ENCODE data around the gene ADAMTS9. TPM values are rescaled to one million over a fixed set of nuclear protein-coding genes. Genes with fewer than 3 reads are reported as not detected.

Gene ADAMTS9
- polyA plus RNA-seq, 3 donors = 138 to 166 (median 150) TPM

- DNase-seq (ENCODE audit: extremely low read depth in 1 of 11, low read depth in 9 of 11, low spot score in 4 of 11) = no peak
Measured at GRCh38 chr3:64693031-64693430, 5.2 kb upstream of the ADAMTS9 start.

GRCh38 chr3:64691051-64691450 is 3.3 kb upstream of the ADAMTS9 start:
- no peak for DNase-seq (ENCODE audit: extremely low read depth in 1 of 11, low read depth in 9 of 11, low spot score in 4 of 11)

GRCh38 chr3:64687086-64687780 is 567 bp downstream of the ADAMTS9 start:
- peak in 2 of 11 donors; percentile 18 to 30 for DNase-seq (ENCODE audit: extremely low read depth in 1 of 11, low read depth in 9 of 11, low spot score in 4 of 11)

- DNase-seq (ENCODE audit: extremely low read depth in 1 of 11, low read depth in 9 of 11, low spot score in 4 of 11) = peak in 2 of 11 donors; percentile 45 to 47
Measured at GRCh38 chr3:64686446-64686908, 1.3 kb downstream of the ADAMTS9 start.

- peak; percentile 90 to 95 (median 94) for DNase-seq (ENCODE audit: extremely low read depth in 1 of 11, low read depth in 9 of 11, low spot score in 4 of 11)
Measured at GRCh38 chr3:64685800-64686445, 1.9 kb downstream of the ADAMTS9 start.

- DNase-seq (ENCODE audit: extremely low read depth in 1 of 11, low read depth in 9 of 11, low spot score in 4 of 11) = peak in 3 of 11 donors; percentile 24 to 59 (median 35)
Measured at GRCh38 chr3:64685331-64685799, 2.4 kb downstream of the ADAMTS9 start.

GRCh38 chr3:64684715-64685261 is 3.0 kb downstream of the ADAMTS9 start:
- peak in 6 of 11 donors; percentile 41 to 71 (median 54) for DNase-seq (ENCODE audit: extremely low read depth in 1 of 11, low read depth in 9 of 11, low spot score in 4 of 11)

- no peak for DNase-seq (ENCODE audit: extremely low read depth in 1 of 11, low read depth in 9 of 11, low spot score in 4 of 11)
Measured at GRCh38 chr3:64681827-64682226, 6.0 kb downstream of the ADAMTS9 start.

- DNase-seq (ENCODE audit: extremely low read depth in 1 of 11, low read depth in 9 of 11, low spot score in 4 of 11) = no peak
Measured at GRCh38 chr3:64681015-64681414, 6.8 kb downstream of the ADAMTS9 start.

GRCh38 chr3:64680334-64680733 is 7.5 kb downstream of the ADAMTS9 start:
- DNase-seq (ENCODE audit: extremely low read depth in 1 of 11, low read depth in 9 of 11, low spot score in 4 of 11) = no peak

GRCh38 chr3:64677961-64678716 is 9.7 kb downstream of the ADAMTS9 start:
- DNase-seq (ENCODE audit: extremely low read depth in 1 of 11, low read depth in 9 of 11, low spot score in 4 of 11) = no peak

GRCh38 chr3:64676831-64677230 is 11.0 kb downstream of the ADAMTS9 start:
- DNase-seq (ENCODE audit: extremely low read depth in 1 of 11, low read depth in 9 of 11, low spot score in 4 of 11) = no peak

- no peak for DNase-seq (ENCODE audit: extremely low read depth in 1 of 11, low read depth in 9 of 11, low spot score in 4 of 11)
Measured at GRCh38 chr3:64675687-64676247, 12.0 kb downstream of the ADAMTS9 start.

GRCh38 chr3:64674591-64675076 is 13.2 kb downstream of the ADAMTS9 start:
- peak in 6 of 11 donors; percentile 17 to 71 (median 36) for DNase-seq (ENCODE audit: extremely low read depth in 1 of 11, low read depth in 9 of 11, low spot score in 4 of 11)

- no peak for DNase-seq (ENCODE audit: extremely low read depth in 1 of 11, low read depth in 9 of 11, low spot score in 4 of 11)
Measured at GRCh38 chr3:64673159-64673715, 14.6 kb downstream of the ADAMTS9 start.

- no peak for DNase-seq (ENCODE audit: extremely low read depth in 1 of 11, low read depth in 9 of 11, low spot score in 4 of 11)
Measured at GRCh38 chr3:64668582-64669510, 19.0 kb downstream of the ADAMTS9 start.

GRCh38 chr3:64667887-64668581 is 19.8 kb downstream of the ADAMTS9 start:
- no peak for DNase-seq (ENCODE audit: extremely low read depth in 1 of 11, low read depth in 9 of 11, low spot score in 4 of 11)

Measured in renal cortex interstitium (tissue), 11 donors.